Heart right ventricle (tissue), 16 donors: ENCODE data around the gene WNT3. TPM values are rescaled to one million over a fixed set of nuclear protein-coding genes. Genes with fewer than 3 reads are reported as not detected.
A peak's percentile ranks its signal among the peaks of the same experiment; 100 is the strongest.
"Not testable (repeated sequence)": the region's sequence is repeated elsewhere in the genome, so short reads cannot be mapped to it uniquely, and the experiment has no call there.

Experiments
- ATAC-seq, 8 donors: fragments of 200-7000 bp; cut with Tn5 transposase; one replicate each; pipeline ENCODE4 v1.9.1; 2020; ENCODE audit warnings: mild to moderate bottlenecking in 8 of 8, moderate library complexity in 8 of 8, moderate number of reproducible peaks in 1 of 8
- DNase-seq, 2 donors: peaks; one replicate each; pipeline ENCODE4 v3.0.0-alpha.2; 2020
- H3K27ac ChIP-seq, 10 donors: fragments of 200-600 bp; sonication (generic) in 2 of 10; one replicate each; pipeline versions ENCODE4 v1.5.0 to v1.8.0; 2020 to 2022; ENCODE audit warnings: mild to moderate bottlenecking in 3 of 10
- H3K27me3 ChIP-seq, 7 donors: fragments of 200-600 bp; one replicate each; pipeline ENCODE4 v1.8.0; 2021 to 2022; ENCODE audit warnings: mild to moderate bottlenecking in 2 of 7
- H3K36me3 ChIP-seq, 9 donors: fragments of 200-600 bp; sonication (generic) in 1 of 9; one replicate each; pipeline versions ENCODE4 v1.5.0 to v1.8.0; 2020 to 2022; ENCODE audit warnings: mild to moderate bottlenecking in 2 of 9
- H3K4me1 ChIP-seq, 9 donors: fragments of 200-600 bp; sonication (generic) in 1 of 9; one replicate each; pipeline versions ENCODE4 v1.5.0 to v1.8.0; 2020 to 2022; ENCODE audit warnings: mild to moderate bottlenecking in 4 of 9
- H3K4me3 ChIP-seq, 10 donors: fragments of 200-600 bp; sonication (generic) in 2 of 10; one replicate each; pipeline versions ENCODE4 v1.5.0 to v1.8.0; 2020 to 2022; ENCODE audit warnings: mild to moderate bottlenecking in 7 of 10, moderate library complexity in 2 of 10
- H3K9me3 ChIP-seq, 11 donors: fragments of 200-600 bp in 10 of 11; sonication (generic) in 2 of 11; one replicate each; pipeline versions ENCODE4 v1.5.0 to v1.8.0; 2013 to 2022; ENCODE audit warnings: mild to moderate bottlenecking in 2 of 11, control low read depth in 1 of 11, moderate library complexity in 1 of 11
- WGBS, 2 donors: extraction: QIAGEN DNeasy Blood & Tissue Kit; methylation state at CpG; one replicate each; pipeline ENCODE4 v1.1.7; 2013; ENCODE audit warnings: inconsistent platforms in 1 of 2; 5-methylcytosine and 5-hydroxymethylcytosine counted together
- intact Hi-C, 10 donors: fragments of 100-400 bp; cut with DNase I; formaldehyde crosslinking; loops; one replicate each; pipeline versions ENCODE4 v1.11.1 to v1.14.2; 2022
- polyA plus RNA-seq, 2 donors: library from polyadenylated mRNA; stranded (reverse); fragments of 200-250 nt; gene quantifications; one replicate each; pipeline ENCODE4 v1.2.3, GENCODE V29; 2013
- total RNA-seq, 10 donors: library from RNA; stranded (reverse); fragmentation: NEBNext Ultra II Directional in 3 of 10; extraction: Animal tissue kit (Norgen Biotek cat#: 25700) in 3 of 10; gene quantifications; one replicate each; pipeline versions ENCODE4 v1.2.1 to v1.2.4, GENCODE V29; 2021 to 2023
- TF ChIP-seq, protein P1 (sequence below), 9 donors: fragments of 200-600 bp; sonication (generic) in 2 of 9; IDR thresholded peaks; one replicate each; pipeline versions ENCODE4 v1.5.0 to v1.8.0; 2021 to 2022; ENCODE audit warnings: antibody characterized with exemption in 9 of 9, mild to moderate bottlenecking in 5 of 9, moderate library complexity in 1 of 9
- donor health status: Arrhythmogenic right ventricular cardiomyopathy.
- donor health status: ischemic (EF 13 %, LVEDD 7.1; RV severe dilation, severe dysfunction).
- donor health status: healthy with polysubstance abuse.
- donor health status: DM: no; HTN: yes; CAD: no.
- donor health status: DM: no; HTN: no; CAD: no.
- donor health status: ischemic (EF 25% LVEDD 6.9; RV normal size, moderate dysfunction).
- donor health status: ischemic (EF 25% LVEDD 5.7; RV mildly dilated, moderate dysfunction).
- donor health status: healthy.
- donor health status: DM: yes; HTN: yes; CAD: no.
- donor health status: Ischemic cardiomyopathy.
- donor health status: ischemic (EF 35%, LVEDD 5.7; RV mildly dilated, moderate dysfunction).
- donor health status: nonischemic (EF 11% LVEDD 7.7; RV severe dilation, severe dysfunction).
- donor health status: DM: yes; HTN: yes; CAD: no.
- donor health status: PGD.
- donor health status: ischemic (EF 29% LVEDD 5.4; RV normal size, mild dysfunction).
- donor health status: nonischemic (EF 23%, LVEDD 6.1; RV moderate dilation, normal function).

The WNT3 gene
- total and polyA plus RNA-seq, 12 donors = 0.66 to 3.7 (median 1.2) TPM

DNA sequence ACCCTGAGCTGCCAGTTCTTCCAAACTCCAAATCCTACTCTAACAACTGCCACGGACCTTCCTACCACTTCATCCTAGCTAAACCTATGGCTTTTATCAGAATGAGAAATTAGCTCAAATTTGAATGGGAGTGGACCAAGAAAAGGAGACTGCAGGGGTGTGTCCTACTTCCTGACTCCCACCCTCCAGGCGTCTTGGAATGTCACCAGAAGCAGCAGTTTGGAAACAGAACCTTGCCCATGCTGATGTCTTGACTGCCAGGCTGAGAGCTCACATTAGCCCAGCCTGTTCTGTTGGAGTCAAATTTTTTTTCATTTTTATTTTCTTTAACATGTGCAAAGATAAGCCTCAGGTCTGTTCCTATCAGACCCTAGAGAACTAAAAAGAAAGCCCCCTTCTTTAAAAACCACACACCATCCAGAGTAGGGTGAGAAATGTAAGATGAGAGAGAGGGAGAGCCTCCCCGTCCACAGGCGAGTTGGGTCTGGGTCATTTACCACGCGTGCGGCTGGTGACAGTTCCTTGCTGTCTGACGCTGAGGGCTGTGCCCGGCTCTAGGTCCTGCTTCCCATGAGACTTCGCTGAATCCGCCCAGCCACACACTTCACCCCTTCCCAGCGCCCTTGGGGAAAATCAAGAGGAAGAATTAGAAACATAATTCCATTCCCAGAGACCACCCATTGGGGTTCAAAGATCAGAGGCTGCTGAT, 54.3 kb downstream of the WNT3 start:
- intact Hi-C loops = no loop called here
- H3K36me3 ChIP-seq = peaks cover 0 to 10% (median 0%) of the 10 kb centered on the region in 9 donors
- WGBS, 2 donors = 51 to 67% methylated on average over 12 of the region's 12 CpGs
- peaks cover 0 to 3% (median 0%) of the 10 kb centered on the region in 7 donors for H3K27me3 ChIP-seq
- TF ChIP-seq, protein P1, sequence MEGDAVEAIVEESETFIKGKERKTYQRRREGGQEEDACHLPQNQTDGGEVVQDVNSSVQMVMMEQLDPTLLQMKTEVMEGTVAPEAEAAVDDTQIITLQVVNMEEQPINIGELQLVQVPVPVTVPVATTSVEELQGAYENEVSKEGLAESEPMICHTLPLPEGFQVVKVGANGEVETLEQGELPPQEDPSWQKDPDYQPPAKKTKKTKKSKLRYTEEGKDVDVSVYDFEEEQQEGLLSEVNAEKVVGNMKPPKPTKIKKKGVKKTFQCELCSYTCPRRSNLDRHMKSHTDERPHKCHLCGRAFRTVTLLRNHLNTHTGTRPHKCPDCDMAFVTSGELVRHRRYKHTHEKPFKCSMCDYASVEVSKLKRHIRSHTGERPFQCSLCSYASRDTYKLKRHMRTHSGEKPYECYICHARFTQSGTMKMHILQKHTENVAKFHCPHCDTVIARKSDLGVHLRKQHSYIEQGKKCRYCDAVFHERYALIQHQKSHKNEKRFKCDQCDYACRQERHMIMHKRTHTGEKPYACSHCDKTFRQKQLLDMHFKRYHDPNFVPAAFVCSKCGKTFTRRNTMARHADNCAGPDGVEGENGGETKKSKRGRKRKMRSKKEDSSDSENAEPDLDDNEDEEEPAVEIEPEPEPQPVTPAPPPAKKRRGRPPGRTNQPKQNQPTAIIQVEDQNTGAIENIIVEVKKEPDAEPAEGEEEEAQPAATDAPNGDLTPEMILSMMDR (IDR thresholded peaks at IDR 0.05) = no peak
- DNase-seq (no peak), ATAC-seq (peak in 4 of 8 donors; percentile 7 to 31 (median 18))
- H3K27ac ChIP-seq = peak overlapping the region in 7 of 10 donors; percentile 17 to 68 (median 48)
- H3K4me3 ChIP-seq = no peak overlapping the region
- peaks cover 6 to 27% (median 22%) of the 10 kb centered on the region in 9 donors for H3K4me1 ChIP-seq
- no peaks in the 10 kb centered on the region for H3K9me3 ChIP-seq

DNA sequence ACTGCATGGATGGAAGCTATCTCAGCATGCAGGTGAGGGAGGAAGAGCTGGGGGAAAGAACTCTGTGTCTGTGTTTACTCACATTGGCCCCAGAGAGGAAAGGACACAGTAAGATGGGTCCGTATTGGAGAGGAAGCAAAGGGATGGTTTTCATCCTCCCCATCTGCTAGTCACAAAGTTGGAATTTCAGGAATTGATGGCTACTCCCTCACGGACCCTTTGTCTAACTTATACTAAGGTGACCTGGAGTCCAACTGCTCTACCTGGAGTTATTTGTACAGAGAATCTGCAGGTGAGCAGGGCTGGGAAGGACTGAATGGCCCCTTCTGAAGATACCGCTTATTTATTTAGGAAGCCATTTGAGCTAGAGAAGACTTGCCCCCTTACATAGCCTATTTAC, 55.1 kb downstream of the WNT3 start:
- TF ChIP-seq, protein P1 (IDR thresholded peaks at IDR 0.05) = no peak
- Histone ChIP-seq H3K27ac (no peak overlapping the region), H3K4me1 (peaks cover 6 to 27% (median 22%) of the 10 kb centered on the region in 9 donors), H3K4me3 (no peak overlapping the region), H3K36me3 (peaks cover 0 to 18% (median 0%) of the 10 kb centered on the region in 9 donors), H3K9me3 (no peaks in the 10 kb centered on the region), H3K27me3 (no peaks in the 10 kb centered on the region)
- no peak for DNase-seq
- intact Hi-C loops = no loop called here
- no peak for ATAC-seq
- 84 to 87% methylated on average over 3 of the region's 3 CpGs for WGBS, 2 donors

DNA sequence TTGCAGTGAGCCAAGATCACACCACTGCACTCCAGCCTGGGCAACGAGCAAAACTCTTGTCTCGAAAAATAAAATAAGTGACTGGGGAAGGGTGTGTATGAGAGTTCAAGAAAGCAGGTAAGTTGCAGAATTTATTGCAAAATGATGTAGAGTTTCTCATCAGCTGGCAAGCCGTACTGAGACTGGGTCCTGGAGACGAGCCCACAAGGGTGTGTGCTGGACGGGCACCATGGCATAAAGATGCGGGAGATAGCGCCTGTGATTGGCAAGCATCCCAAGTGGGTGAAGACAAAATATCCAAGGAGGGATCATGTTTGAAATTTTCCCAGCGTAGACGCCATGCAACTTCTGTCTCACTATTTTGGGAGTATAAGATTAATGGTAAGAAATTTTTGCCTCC, 59.4 kb downstream of the WNT3 start:
- Histone ChIP-seq H3K4me3 (no peak overlapping the region), H3K27ac (no peak overlapping the region), H3K36me3 (peaks cover 0 to 59% (median 19%) of the 10 kb centered on the region in 9 donors), H3K27me3 (no peaks in the 10 kb centered on the region), H3K4me1 (peaks cover 0 to 7% (median 4%) of the 10 kb centered on the region in 9 donors), H3K9me3 (no peaks in the 10 kb centered on the region)
- WGBS, 2 donors = 91 to 95% methylated on average over 9 of the region's 9 CpGs
- ATAC-seq (no peak), DNase-seq (no peak)
- intact Hi-C loops = no loop called here
- TF ChIP-seq, protein P1 (IDR thresholded peaks at IDR 0.05) = no peak

DNA sequence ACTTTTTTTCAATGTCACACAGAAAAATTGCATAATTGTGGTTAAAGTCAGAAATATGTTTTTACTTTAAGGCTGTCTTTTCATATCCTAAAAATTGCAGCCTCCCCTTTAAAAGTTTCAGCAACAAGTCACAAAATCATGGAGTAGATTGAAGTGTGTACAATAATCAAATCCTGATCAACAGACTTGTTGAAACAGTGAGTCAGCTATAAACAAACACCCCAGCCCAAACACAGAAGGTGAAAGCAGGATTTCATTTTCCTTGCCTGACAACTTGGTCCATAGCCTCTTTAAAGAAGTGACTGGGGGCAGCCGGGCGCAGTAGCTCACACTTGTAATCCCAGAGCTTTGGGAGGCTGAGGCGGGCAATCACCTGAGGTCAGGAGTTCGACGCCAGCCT, 59.9 kb downstream of the WNT3 start:
- Histone ChIP-seq H3K4me3 (no peak overlapping the region), H3K4me1 (peaks cover 0 to 1% (median 0%) of the 10 kb centered on the region in 9 donors), H3K9me3 (no peaks in the 10 kb centered on the region), H3K27me3 (no peaks in the 10 kb centered on the region), H3K27ac (no peak overlapping the region), H3K36me3 (peaks cover 0 to 64% (median 19%) of the 10 kb centered on the region in 9 donors)
- DNase-seq = no peak
- TF ChIP-seq, protein P1 (IDR thresholded peaks at IDR 0.05) = no peak
- 95 to 97% methylated on average over 5 of the region's 5 CpGs for WGBS, 2 donors
- ATAC-seq = no peak
- intact Hi-C loops = no loop called here

DNA sequence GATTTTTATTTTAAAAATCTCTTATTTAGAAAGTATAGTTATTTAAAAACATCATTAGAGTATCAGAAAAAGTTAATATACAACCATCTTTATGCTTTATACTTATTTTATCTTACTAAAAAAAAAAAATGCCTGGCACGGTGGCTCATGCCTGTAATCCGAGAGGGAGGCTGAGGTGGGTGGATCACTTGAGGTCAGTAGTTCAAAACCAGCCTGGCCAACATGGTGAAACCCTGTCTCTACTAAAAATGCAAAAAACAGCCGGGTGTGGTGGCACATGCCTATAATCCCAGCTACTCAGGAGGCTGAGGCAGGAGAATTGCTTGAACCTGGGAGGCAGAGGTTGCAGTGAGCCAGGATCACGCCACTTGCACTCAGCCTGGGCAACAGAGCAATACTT, 60.9 kb downstream of the WNT3 start:
- H3K4me3 ChIP-seq, H3K9me3 ChIP-seq, H3K4me1 ChIP-seq, H3K27ac ChIP-seq, DNase-seq, ATAC-seq, H3K27me3 ChIP-seq, intact Hi-C loops: not testable (repeated sequence)
- WGBS, 2 donors = 89 to 91% methylated on average over 4 of the region's 4 CpGs
- H3K36me3 ChIP-seq = peaks cover 0 to 75% (median 19%) of the 10 kb centered on the region in 9 donors
